ENCODE results near the gene DARS1. TPM values are rescaled to one million over a fixed set of nuclear protein-coding genes. Genes with fewer than 3 reads are reported as not detected.

The DARS1 gene
- total and polyA plus RNA-seq, 2 experiments from 2014 or later: 138 to 182 TPM

DNA sequence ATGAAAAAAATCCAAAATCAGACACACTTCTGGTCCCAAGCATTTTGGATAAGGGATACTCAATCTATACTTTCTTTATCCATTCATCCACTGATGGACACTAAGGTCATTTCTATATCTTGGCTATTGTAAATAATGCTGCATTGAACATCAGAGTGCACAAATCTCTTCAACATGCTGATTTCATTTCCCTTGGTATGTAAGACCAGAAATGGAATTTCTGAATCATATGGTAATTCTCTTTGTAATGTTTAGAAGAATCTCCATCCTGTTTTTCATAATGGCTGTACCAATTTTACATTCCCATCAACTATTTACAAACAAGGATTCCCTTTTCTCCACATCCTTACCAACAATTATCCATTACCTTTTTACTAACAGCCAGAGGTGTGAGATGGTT, 75.5 kb downstream of the DARS1 start:
- Histone ChIP-seq H3K27me3 (no peaks in the 10 kb centered on the region), H3K4me1 (ENCODE audit: low read depth) (no peaks in the 10 kb centered on the region), H3K4me3 (no peak overlapping the region), H3K27ac (no peak overlapping the region), H3K36me3 (peaks cover 68% of the 10 kb centered on the region), H3K9me3 (ENCODE audit: low read depth) (no peaks in the 10 kb centered on the region)
- TF ChIP-seq, protein P1, sequence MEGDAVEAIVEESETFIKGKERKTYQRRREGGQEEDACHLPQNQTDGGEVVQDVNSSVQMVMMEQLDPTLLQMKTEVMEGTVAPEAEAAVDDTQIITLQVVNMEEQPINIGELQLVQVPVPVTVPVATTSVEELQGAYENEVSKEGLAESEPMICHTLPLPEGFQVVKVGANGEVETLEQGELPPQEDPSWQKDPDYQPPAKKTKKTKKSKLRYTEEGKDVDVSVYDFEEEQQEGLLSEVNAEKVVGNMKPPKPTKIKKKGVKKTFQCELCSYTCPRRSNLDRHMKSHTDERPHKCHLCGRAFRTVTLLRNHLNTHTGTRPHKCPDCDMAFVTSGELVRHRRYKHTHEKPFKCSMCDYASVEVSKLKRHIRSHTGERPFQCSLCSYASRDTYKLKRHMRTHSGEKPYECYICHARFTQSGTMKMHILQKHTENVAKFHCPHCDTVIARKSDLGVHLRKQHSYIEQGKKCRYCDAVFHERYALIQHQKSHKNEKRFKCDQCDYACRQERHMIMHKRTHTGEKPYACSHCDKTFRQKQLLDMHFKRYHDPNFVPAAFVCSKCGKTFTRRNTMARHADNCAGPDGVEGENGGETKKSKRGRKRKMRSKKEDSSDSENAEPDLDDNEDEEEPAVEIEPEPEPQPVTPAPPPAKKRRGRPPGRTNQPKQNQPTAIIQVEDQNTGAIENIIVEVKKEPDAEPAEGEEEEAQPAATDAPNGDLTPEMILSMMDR (IDR thresholded peaks at IDR 0.05; ENCODE audit: low read depth, low read length): no peak
- peak in 1 of 2 donors; percentile 12 for DNase-seq (ENCODE audit: low read depth in 1 of 2, low spot score in 1 of 2)

DNA sequence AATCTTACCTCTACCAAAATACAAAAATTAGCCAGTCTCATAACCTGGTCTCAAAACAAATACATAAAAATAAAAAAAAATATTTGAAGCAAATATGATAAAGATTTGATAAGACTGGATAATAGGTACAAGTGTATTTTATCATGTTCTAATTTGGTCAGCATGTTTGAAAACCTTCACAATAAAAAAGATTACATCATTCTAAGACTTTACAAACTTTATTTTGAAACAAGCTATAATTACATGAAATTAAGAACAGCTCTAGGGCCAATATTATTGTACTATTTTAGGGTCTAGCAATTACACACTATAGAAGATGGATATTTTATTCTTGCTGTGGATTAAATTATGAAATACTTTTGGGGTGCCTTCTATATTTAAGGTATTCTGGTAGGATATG, 79.7 kb downstream of the DARS1 start:
- DNase-seq (ENCODE audit: low read depth in 1 of 2, low spot score in 1 of 2): no peak
- TF ChIP-seq, protein P1 (IDR thresholded peaks at IDR 0.05; ENCODE audit: low read depth, low read length): no peak
- H3K27ac ChIP-seq: no peak overlapping the region
- H3K4me3 ChIP-seq: no peak overlapping the region
- H3K9me3 ChIP-seq (ENCODE audit: low read depth): no peaks in the 10 kb centered on the region
- no peaks in the 10 kb centered on the region for H3K4me1 ChIP-seq (ENCODE audit: low read depth)
- peaks cover 52% of the 10 kb centered on the region for H3K36me3 ChIP-seq
- no peaks in the 10 kb centered on the region for H3K27me3 ChIP-seq

GRCh38 chr2:135904341-135904989, 81.0 kb downstream of the DARS1 start:
- H3K27ac ChIP-seq: peak overlapping the region; percentile 5
- no peaks in the 10 kb centered on the region for H3K9me3 ChIP-seq (ENCODE audit: low read depth)
- H3K4me1 ChIP-seq (ENCODE audit: low read depth): no peaks in the 10 kb centered on the region
- H3K4me3 ChIP-seq: no peak overlapping the region
- TF ChIP-seq, protein P1 (IDR thresholded peaks at IDR 0.05; ENCODE audit: low read depth, low read length): no peak
- H3K36me3 ChIP-seq: peaks cover 40% of the 10 kb centered on the region
- peak in 1 of 2 donors; percentile 65 for DNase-seq (ENCODE audit: low read depth in 1 of 2, low spot score in 1 of 2)
- no peaks in the 10 kb centered on the region for H3K27me3 ChIP-seq

DNA sequence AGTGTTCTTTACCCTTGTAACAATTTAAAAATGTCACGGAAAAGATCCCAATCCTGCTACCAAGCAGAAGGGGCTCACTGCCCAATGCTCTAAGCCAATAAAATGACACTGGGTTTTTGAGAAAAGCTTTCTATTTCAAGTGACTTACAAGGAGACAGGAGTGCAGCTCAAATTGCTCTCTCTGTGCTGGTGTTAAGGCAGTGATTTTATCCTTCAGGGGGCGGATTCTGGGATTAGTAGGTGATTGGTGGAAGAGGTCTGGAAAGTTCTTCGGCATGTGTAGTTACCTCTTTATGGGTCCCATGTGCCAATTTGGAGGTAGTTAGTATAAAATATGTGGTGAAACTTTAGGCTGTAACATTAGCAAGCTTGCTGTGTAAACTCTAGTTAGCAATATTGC, 81.8 kb downstream of the DARS1 start:
- peak overlapping the region; percentile 72 for H3K27ac ChIP-seq
- no peak overlapping the region for H3K4me3 ChIP-seq
- no peaks in the 10 kb centered on the region for H3K4me1 ChIP-seq (ENCODE audit: low read depth)
- peaks cover 33% of the 10 kb centered on the region for H3K36me3 ChIP-seq
- no peaks in the 10 kb centered on the region for H3K27me3 ChIP-seq
- no peak for DNase-seq (ENCODE audit: low read depth in 1 of 2, low spot score in 1 of 2)
- TF ChIP-seq, protein P1 (IDR thresholded peaks at IDR 0.05; ENCODE audit: low read depth, low read length): no peak
- no peaks in the 10 kb centered on the region for H3K9me3 ChIP-seq (ENCODE audit: low read depth)

GRCh38 chr2:135899567-135899966, 85.9 kb downstream of the DARS1 start:
- peaks cover 4% of the 10 kb centered on the region for H3K36me3 ChIP-seq
- no peak overlapping the region for H3K4me3 ChIP-seq
- no peak for DNase-seq (ENCODE audit: low read depth in 1 of 2, low spot score in 1 of 2)
- H3K9me3 ChIP-seq (ENCODE audit: low read depth): no peaks in the 10 kb centered on the region
- no peaks in the 10 kb centered on the region for H3K27me3 ChIP-seq
- H3K4me1 ChIP-seq (ENCODE audit: low read depth): no peaks in the 10 kb centered on the region
- TF ChIP-seq, protein P1 (IDR thresholded peaks at IDR 0.05; ENCODE audit: low read depth, low read length): no peak
- no peak overlapping the region for H3K27ac ChIP-seq
